ENCODE measurements around the gene R3HCC1L.

R3HCC1L gene

DNA sequence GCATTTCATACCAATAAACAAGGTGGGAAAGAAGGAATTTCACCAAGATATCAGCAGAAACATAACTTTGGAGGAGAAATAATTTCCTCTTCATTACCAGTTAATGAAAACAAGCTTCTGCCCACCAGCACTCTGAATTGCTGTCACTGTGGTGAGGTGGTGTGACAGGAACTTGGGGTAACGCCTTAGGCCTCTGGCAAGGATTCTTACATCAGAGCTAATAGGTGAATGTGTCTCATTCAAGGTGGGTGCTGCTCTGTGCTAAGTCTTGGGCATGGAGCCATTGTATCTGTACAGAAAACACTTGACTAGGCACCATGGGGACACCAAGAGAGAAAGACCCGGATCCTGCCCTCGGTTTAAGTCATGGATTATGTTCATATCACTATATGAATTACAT, 141.9 kb downstream of the R3HCC1L start:
- no peak for DNase-seq (ENCODE audit: low spot score)

DNA sequence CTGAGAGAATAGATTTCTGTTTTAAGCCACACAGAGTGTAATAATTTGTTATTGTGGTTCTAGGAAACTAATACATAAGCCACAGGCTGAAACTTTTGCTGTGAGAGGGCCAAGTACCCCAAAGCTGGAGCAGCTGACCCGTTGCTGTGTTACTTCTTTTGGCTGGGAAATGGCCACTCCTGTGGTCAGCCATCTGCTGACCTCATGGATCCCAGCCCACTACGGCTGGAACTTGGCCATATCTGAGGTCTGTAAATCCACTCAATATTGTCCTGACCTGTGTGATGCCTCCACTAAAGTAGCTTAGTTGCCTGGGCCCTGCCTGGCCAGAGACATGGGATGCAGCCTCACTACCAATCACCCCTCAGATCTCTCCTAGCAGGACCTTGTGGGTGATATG, 151.0 kb downstream of the R3HCC1L start:
- no peak for DNase-seq (ENCODE audit: low spot score)

DNA sequence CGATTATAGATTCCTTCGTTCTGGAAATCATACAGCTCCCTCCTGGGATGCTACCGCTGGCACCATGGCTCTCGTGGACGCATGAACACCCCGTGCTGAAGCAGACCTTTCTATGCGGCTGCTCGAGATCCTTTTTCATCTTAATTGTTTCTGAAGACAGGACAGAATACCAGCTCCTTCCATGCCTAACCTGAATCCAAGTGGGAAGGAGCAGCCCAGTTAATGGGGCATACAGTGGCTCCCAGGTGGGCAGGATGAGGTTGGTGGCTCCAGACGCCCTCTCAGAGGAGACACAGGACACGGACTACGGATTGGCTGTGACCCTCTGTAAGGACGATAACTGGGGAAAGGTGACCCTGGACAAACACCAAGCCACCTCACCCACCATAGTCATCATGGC, 152.0 kb downstream of the R3HCC1L start:
- no peak for DNase-seq (ENCODE audit: low spot score)

GRCh38 chr10:98287321-98287720, 152.9 kb downstream of the R3HCC1L start:
- DNase-seq (ENCODE audit: low spot score): no peak

DNA sequence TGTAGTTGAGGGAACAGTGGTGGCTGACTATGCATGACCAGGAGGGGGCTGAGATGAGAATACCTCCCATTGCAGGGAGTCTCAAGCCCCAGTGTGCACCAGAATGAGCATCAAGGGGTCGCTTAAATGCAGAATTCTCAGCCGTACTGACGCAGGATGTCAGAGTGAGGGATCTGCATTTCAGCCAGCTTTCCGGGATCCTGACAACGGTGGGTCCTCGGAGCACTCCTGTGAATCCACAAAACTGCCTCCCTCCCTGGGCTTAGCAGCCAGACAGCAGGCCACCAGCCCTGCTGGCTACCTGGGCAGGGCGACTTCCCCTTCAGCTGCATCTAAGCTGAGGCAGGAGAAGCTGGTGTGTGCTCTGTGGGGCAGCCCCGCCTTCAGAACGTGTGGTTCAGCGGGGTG, 155.3 kb downstream of the R3HCC1L start:
- no peak for DNase-seq (ENCODE audit: low spot score)

GRCh38 chr10:98292971-98293370, 158.5 kb downstream of the R3HCC1L start:
- no peak for DNase-seq (ENCODE audit: low spot score)

DNA sequence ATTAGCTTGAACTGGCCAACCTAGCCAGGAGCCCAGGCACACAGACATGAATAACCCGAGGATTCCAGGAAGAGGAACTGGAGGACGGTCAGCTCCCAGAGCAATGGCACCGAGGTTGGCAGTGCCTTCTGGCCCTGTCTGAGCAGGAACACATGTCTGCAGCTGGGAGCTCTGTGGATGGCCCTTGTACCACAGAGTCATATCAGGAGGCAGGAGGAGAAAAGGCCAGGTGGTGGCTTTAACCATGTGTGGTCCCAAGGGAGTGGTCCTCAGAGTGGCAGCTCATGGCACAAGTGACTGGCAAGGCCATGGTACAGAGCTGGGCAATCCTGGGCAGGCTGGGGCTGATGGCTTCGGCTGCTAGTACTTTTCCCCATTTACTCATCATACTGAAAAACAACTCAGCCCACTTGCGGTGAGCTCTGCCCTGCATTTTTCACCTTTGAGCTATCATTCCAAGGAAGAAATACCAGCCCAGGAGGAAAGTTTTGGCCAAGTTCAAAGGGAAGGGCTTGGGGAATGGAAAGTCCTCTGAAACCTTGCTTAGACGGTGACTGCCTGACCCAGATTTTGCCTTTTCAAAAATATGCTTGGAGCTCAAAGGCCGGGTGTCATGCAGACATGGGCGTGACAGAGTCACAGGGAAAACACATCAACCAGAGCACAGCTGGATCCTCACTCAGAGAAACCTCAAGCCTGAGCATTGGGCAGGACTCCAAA, 159.3 kb downstream of the R3HCC1L start:
- no peak for DNase-seq (ENCODE audit: low spot score)

GRCh38 chr10:98294270-98294627, 159.8 kb downstream of the R3HCC1L start:
- no peak for DNase-seq (ENCODE audit: low spot score)
